ENCODE results near the gene PHACTR2.
"Not testable (repeated sequence)": the region's sequence is repeated elsewhere in the genome, so short reads cannot be mapped to it uniquely, and the experiment has no call there.

PHACTR2 gene
- 82.5 to 117 (median 102) reads per million in 4 donors for total RNA-seq

DNA sequence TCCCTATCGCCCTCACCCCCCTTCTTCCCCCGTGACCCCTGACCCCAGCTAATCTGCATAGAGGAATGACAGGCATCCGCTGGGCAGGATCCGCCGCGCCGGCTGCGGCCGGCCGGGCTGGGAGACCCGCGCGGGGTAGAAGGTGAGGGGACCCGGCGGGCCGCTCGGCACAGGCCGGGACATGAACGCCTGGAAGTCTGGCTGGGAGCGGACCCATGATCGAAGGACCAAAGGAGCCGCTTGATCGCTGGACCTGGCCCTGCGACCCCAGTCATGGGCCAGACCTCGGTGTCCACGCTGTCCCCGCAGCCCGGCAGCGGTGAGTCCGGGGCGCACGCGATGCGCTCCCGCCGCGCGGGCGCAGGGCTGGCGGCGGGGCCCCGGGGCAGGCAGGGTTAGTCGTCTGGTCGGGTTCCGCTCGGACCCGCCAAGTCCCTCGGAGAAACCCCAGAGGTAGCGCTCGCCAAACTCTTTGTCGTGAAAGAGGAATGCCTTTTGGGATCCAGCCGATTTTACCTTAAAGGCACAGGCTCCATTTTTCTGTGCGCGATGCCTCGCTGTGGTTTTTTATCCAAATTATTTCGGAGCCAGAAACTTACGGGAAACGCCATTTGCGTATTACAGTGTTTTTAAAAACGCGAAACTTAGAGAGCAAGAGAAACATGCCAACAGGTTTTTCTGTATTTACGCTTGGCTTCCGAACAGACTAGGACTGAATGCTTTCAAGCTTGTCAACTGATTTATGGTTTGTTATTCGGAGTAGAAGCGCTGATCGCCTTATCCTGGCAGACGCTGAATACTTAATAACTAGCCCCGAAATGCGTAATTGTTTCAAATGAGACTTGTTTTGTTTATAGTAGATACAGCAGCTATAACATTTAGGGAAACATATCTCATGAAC, at the start of gene PHACTR2:
Gene PHACTR2 (plus strand): TSS at position 75 of the 901 bp plus-strand sequence. CDS start 199 bp downstream, at position 274.
- DNase-seq, result peak; percentile 9 to 33 (median 29)

DNA sequence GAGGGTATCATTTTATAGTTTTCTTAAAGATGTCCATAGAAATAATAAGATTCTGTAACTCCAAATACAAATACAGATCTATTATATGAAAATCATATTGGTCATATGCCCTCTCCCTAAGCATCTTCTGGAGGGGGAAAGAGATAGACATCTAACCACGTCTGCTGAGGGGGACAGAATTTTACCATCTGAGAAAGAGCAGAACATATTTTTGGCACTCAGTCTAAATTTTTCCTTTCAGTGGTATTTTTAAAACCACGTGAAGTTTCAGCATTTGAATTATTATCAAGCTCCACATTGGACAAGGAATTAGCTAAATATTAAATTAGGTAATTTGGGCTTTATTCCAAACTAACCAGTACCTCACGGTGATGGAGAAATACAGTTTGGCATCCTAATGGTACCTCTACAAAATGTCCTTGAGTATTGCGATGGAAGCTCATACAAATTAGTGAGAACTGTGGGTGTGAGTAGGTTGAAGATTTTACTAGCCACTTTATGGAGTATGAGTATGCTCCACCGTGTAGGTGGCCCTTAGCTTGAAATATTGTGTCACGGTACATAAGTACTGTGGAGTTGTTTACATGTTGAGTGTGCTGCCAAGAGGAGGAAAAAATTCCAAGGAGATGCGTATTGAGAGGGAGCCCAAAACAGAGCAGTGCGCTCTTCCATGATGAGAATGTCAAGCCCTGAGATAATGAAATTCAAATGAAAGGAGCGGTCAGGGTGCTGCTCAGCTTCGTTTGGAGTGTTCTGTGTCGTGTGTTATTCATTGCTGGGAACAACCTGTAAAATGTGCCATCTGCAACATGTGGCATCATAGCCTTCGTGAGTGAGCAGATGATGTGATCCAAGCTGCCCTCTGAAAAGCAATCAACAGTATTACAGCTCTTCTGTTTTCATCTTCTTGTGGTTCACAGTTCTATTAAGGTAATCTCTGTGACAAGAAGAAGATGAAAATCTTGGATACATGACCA, 48.4 kb upstream of the PHACTR2 start:
- no peak for DNase-seq

DNA sequence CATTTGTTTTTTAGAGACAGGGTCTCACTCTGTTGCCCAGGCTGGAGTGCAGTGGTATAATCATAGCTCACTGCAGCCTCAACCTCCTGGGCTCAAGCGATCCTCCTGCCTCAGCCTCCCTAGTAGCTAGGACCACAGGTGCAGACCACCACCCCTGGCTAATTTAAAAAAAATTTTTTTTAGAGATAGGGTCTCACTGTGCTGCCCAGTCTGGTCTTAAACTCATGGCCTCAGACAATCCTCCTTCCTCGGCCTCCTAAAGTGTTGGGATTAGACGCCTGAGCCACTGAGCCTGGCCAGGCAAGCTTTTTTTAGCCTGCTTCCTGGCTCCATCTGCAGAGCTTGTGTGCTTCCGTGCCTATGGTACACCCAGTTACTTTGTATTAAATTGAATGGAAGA, 46.6 kb upstream of the PHACTR2 start:
- DNase-seq, result not testable (repeated sequence)

DNA sequence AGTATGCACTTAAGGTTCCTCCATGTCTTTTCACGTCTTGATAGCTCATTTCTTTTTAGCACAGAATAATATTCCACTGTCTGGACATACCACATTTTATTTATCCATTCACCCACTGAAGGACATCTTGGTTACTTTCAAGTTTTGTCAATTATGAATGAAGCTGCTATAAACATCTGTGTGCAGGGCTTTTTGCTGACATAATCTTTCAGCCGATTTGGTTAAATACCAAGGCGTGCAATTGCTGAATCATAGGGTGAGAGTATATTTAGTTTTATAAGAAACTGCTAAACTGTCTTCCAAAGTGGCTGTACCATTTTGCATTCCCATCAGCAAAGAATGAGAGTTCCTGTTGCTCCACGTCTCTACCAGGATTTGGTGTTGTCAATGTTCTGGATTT, 44.9 kb upstream of the PHACTR2 start:
- no peak for DNase-seq

DNA sequence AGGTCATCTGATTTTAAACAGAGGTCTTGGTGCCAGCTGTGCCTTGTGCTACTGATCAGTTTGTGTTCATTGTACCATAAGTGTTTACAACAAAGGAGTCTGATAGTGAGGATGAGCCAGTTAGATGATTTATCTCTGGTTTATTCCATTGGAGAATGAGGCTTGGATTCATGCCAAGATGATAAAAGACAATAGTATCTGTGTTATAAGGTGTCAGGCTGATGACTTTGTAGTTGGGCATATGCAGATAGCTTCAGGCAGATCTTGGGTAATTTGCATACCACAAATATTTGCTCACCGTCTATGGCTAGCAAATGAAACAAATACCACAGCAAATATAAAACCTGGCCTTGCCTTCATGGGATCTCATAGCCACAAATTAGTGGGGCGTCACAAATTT, 43.3 kb upstream of the PHACTR2 start:
- no peak for DNase-seq

DNA sequence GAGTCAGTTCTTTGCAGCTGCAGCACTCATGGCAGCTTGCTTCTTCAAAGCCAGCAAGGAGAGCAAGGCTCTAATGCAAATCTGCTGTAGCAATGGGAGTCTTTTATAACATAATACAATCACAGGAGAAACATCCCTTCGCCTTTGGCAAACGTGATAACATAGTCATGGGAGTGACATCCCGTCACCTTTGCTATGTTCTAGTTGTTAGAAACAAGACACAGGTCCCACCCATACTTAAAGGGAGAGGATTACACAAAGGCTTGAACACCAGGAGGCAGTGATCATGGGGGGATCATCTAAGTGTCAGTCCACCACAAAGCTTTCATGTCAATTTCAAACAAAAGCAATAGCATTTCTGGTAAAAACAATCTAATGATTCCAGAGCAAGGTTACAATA, 40.1 kb upstream of the PHACTR2 start:
- no peak for DNase-seq

DNA sequence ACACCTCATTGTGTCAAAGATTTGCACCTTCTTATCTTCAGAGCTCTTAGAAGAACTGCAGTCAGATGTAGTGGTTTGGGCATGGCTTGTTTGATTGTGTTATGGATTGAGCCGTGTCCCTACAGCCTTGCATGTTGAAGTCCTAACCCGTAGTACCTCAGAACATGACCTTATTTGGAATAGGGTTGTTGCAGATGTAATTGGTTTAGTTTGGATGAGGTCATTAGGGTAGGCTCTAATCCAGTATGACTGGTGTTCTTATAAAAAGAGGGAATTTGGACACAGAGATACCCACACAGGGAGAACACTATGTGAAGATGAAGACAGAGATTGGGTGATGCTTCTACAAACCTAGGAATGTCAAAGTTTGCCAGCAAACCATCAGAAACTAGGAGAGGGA, 35.4 kb upstream of the PHACTR2 start:
- DNase-seq, result no peak

DNA sequence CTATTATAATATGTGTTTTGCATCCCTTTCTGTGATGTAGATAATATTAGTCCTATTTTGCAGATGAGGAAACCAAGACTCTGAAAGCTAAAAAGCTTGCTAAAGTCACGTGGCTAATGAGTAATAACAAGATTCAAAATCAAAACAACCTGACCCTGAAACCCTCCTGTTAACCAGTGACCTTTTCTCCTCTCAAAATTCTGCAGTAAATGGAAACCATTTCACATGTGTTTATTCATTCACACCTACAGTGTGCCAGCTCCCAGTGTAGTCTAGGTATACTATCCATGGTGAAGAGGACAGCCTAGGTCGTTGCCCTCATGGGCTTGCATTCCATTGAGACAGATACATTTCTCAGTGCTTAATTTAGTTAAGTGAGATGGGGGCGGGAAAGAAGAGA, 30.6 kb upstream of the PHACTR2 start:
- DNase-seq, result peak in 1 of 5 donors; percentile 2

DNA sequence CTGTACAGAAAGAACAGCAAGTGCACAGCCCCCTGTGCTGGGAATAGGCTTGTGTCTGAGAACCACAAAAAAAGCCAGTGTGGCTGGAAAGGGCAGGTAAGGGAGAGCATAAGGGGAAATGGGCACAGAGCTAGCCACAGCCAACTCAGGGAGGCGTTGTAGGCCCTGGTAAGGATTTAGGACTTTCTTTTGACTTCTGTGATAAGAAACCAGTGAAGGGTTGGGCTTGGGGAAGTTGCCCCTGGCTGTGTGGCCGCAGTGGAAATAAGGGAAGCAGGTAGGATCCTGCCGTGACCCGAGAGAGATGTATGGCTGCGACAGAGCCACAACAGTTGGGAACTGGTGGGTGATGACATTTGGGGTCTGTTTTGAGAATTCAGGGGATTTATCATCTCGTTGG, 30.0 kb upstream of the PHACTR2 start:
- DNase-seq, result no peak

DNA sequence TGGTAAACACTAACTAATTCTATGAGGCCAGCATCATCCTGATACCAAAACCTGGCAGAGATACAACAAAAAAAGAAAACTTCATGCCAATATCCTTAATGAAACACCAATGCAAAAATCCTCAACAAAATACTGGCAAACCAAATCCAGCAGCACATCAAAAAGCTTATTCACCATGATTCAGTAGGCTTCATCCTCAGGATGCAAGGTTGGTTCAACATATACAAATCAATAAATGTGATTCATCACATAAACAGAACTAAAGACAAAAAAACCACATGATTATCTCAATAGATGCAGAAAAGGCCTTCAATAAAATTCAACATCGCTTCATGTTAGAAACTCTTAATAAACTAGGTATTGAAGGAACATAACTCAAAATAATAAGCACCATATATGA, 28.4 kb upstream of the PHACTR2 start:
- not testable (repeated sequence) for DNase-seq

DNA sequence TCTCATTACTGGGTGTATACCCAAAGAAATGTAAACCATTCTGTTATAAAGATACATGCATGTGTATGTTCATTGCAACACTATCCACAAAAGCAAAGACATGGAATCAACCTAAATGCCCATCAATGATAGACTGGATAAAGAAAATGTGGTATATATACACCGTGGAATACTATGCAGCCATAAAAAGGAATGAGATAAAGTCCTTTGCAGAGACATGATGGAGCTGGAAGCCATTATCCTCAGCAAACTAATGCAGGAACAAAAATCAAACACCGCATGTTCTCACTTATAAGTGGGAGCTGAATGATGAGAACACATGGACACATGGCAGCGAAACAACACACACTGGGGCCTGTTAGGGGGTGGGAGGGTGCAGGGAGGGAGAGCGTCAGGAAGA, 26.4 kb upstream of the PHACTR2 start:
- DNase-seq, result not testable (repeated sequence)

DNA sequence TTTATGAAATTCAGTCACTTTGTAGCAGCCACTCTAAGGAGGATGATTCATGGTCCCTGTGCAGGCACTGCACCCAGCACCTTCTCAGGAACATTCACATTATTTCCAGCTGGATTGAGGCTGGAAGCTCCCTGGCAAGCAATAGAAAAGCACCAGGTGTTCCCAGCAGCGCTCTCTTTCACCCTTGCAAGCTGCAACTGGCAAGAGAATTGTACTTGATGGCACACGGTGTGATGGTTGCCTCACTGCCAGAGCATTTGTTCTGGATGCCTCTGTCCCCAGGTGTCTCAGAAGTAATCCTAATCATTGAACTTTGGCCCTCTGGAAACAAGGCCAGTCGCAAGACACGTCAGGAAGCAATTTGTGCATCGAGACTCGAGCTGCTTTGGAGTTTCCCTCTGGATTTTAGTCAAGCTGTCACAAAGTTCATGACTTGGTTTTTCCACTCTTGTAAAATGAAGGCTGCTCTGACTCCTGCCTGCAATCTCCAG, 24.9 kb upstream of the PHACTR2 start:
- no peak for DNase-seq

DNA sequence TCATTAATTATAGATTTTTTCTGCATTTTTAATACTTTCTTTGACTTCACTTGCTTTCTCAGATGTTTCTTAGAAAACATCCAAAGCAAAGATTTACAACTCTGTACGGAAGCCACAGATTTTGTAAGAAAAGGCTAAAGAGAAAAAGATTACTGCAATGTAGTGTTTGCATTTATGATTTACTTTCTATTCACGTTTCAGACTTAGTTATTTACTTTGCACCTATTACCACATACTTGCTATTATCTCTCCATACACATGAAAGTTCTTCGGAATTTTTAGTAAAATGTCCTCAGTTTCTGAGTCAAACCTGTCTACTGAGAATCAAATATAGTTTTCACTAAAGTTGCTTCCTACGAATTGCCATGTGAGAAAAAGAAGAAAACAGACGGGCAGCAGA, 22.2 kb upstream of the PHACTR2 start:
- DNase-seq, result no peak

DNA sequence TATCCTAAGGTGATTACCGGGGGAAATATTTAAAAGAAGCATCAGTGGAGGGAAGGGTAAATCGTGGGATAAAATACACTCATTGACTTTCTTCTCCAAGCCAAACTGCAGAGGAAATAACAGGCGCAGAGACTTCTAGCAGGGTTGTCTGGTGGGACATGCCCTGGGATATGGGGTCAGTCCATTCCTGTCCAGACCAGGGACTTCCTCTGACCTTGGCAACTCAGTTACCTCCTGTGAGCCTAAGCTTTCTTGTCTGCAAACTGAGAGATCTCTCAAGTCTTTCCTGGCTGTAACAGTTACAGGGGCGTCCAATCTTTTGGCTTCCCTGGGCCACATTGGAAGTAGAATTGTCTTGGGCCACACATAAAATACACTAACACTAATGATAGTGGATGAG, 21.7 kb upstream of the PHACTR2 start:
- DNase-seq, result no peak

DNA sequence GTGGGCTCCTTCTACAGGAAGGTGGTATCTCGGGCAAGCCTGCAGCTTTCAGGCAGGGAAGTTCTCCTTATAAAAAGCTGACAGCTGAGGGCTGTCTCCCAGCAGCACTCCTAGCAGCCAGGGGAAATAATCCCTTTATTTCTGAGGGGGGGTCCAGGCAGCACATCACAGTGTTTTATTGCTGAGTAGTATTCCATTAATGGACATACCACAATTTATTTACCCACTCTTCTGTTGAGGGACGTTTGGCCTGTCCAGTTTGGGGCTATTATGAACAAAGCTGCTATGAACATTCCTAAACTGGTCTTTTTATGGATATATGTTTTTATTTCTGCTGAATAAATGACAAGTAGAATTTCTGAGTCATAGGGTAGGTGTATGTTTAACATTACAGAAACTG, 20.0 kb upstream of the PHACTR2 start:
- no peak for DNase-seq

DNA sequence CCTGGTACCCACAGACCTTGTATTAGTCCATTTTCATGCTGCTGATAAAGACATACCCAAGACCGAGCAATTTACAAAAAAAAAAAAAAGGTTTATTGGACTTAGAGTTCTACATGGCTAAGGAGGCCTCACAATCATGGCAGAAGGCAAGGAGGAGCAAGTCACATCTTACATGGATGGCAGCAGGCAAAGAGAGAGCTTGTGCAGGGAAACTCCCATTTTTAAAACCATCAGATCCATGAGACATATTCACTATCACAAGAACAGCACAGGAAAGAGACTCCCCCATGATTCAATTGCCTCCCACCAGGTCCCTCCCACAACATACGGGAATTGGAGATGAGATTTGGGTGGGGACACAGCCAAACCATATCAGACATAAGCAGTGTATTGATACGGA, 17.6 kb upstream of the PHACTR2 start:
- not testable (repeated sequence) for DNase-seq

DNA sequence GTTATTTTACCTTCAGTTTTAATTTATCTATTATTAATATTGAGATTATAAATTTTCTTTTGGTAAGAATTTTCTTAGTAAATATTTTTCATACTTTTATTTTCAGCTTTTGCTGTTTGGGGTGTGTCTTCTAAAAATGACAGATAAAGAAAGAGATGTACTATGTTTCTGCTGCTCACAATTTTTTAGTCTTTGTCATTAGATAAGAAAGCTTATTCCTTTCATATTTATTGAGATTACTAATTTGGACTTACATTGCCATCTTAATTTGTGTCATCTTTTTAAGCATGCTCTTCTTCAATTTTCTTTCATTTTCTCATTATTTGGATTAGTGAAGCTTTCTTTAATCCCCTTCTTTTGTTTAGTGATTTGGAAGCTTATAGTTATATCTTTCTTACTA, 13.6 kb upstream of the PHACTR2 start:
- DNase-seq, result no peak

DNA sequence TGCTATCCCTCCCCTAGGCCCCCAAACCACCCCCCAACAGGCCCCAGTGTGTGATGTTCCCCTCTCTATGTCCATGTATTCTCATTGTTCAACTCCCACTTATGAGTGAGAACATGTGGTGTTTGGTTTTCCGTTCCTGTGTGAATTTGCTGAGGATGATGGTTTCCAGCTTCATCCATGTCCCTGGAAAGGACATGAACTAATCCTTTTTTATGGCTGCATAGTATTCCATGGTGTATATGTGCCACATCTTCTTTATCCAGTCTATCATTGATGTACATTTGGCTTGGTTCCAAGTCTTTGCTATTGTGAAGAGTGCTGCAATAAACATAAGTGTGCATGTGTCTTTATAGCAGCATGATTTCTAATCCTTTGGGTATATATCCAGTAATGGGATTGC, 11.8 kb upstream of the PHACTR2 start:
- DNase-seq, result not testable (repeated sequence)

DNA sequence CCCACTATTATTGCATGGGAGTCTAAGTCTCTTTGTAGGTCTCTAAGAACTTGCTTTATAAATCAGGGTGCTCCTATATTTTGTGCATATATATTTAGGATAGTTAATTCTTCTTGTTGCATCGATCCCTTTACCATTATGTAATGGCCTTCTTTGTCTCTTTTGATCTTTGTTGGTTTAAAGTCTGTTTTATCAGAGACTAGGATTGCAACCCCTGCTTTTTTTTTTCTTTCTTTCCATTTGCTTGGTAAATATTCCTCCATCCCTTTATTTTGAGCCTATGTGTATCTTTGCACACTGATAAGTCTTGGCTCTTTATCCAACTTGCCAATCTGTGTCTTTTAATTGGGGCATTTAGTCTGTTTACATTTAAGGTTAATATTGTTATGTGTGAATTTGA, 8.3 kb upstream of the PHACTR2 start:
- not testable (repeated sequence) for DNase-seq

DNA sequence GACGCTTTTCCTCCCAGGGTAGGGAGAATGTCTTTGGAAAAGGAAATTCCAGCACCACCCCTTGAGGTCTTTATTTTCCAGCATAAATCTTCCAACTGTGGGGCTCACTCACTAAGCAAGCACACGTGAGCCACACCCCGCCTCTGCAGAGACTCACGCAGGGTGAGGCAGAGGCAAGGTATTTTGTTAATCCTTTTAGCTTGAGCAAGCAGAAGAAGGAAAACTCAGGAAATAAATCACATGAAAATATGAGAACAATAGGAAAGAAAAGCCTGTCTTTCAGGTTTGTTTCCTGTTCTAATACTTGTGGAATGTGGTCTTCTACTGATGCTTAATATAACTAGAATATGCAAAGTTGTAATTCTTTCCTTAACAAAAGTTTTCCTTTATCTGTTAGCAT, 4.1 kb upstream of the PHACTR2 start:
- no peak for DNase-seq

DNA sequence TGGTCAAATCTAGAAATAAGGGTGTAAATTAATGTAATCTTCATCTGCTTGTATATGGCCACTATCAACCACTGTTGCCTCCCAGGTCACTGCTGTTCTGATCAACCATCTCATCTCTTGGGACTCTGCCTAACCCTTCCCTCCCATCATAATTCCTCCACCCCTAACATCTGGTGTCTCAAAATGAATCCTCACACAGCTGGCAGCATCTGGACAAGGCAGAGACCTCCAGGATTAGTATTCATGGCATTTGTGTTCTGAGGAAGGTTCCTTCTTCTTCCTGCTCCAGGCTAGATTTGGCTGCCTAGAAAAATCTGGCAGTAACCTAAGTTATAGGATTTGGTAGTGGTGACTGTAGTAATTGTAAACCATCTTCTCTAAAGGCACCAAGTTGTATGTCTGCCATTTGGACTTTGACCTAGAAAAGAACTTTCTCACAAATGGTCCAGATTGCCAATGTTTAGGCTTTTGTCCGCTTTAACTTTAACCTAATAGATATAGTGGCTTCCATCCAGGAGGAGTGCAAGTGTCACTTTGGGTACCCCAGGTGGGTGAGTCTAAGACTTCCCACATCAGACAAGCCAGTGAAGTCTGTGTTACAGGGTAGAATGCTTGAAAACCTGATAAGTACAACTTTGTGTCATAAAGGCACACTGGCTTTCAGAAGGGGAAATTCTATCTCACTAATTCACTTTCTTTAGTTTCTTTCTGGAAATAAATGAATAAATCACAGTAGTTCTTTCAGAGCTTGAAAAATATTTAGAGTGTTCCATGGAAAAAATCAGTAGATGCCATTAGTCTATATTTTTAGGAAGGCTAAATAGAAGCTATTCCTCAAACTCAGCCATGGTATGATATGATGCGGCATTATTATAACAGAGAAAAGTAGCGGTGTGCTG, 3.0 kb upstream of the PHACTR2 start:
- DNase-seq, result no peak

DNA sequence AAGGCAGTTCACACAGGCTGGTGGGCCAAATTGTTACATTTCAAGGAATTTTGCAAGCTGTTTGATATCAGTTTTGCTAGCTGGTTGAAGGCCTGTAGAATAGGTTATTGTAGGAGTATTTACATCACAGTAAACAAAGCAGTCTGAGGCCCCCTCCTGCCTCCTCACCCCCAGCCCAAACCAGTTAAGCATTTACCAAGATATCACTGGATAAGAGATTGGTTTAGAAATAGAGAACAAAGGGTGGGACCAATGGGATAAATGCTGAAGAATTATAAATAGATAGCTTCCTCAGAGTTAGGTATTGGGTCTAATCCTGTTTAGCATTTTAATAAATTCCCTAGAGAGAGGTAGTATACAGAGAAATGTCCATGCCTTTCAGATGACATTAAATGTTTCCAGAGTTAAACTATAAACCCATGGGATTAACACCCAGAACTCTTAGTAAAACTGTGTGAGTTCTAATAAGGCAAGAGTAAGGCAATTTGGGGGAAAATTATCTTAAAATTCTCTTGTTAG, 2.3 kb upstream of the PHACTR2 start:
- DNase-seq, result no peak
